Stimulated activated CD8-positive, alpha-beta memory T cell treated with anti-CD3 and anti-CD28 coated beads, Interleukin-2, amount 100 ng/mL, for 48 hours (primary cell): ENCODE results near the gene SUSD3.
A peak's percentile ranks its signal among the peaks of the same experiment; 100 is the strongest.
"Not testable (repeated sequence)": the region's sequence is repeated elsewhere in the genome, so short reads cannot be mapped to it uniquely, and the experiment has no call there.

Experiments used
- DNase-seq, 2 donors: peaks; one replicate each; pipeline ENCODE4 v3.0.0-alpha.2; 2020; ENCODE audit warnings: low read depth in 2 of 2

Gene SUSD3

GRCh38 chr9:93092251-93092991 lies 33.9 kb downstream of the SUSD3 start:
- DNase-seq, result no peak

GRCh38 chr9:93093127-93093876 lies 34.8 kb downstream of the SUSD3 start:
- DNase-seq, result no peak

- DNase-seq, result no peak
Observed at GRCh38 chr9:93093877-93094657, 35.6 kb downstream of the SUSD3 start.

- DNase-seq, result no peak
Observed at GRCh38 chr9:93094658-93095204, 36.2 kb downstream of the SUSD3 start.

- DNase-seq, result peak; percentile 100
Observed at GRCh38 chr9:93095205-93096130, 37.0 kb downstream of the SUSD3 start.

GRCh38 chr9:93096131-93096802 lies 37.8 kb downstream of the SUSD3 start, which contains the start of gene CARD19:
CARD19 (plus strand) TSS chr9:93096217; CDS start chr9:93096346, 129 bp downstream.
- DNase-seq, result peak in 1 of 2 donors; percentile 44

- DNase-seq, result no peak
Observed at GRCh38 chr9:93096811-93097382, 38.4 kb downstream of the SUSD3 start.

- DNase-seq, result no peak
Observed at GRCh38 chr9:93097511-93098201, 39.2 kb downstream of the SUSD3 start.

GRCh38 chr9:93098236-93098946 lies 39.9 kb downstream of the SUSD3 start:
- DNase-seq, result peak; percentile 65 to 68

- no peak for DNase-seq
Observed at GRCh38 chr9:93099551-93100275, 41.2 kb downstream of the SUSD3 start.

- DNase-seq, result no peak
Observed at GRCh38 chr9:93100276-93100636, 41.8 kb downstream of the SUSD3 start.

GRCh38 chr9:93101086-93101485 lies 42.6 kb downstream of the SUSD3 start:
- not testable (repeated sequence) for DNase-seq

- no peak for DNase-seq
Observed at GRCh38 chr9:93105620-93106019, 47.1 kb downstream of the SUSD3 start.

- DNase-seq, result no peak
Observed at GRCh38 chr9:93107151-93107824, 48.8 kb downstream of the SUSD3 start.

- DNase-seq, result no peak
Observed at GRCh38 chr9:93107825-93108161, 49.3 kb downstream of the SUSD3 start.

- no peak for DNase-seq
Observed at GRCh38 chr9:93108291-93109041, 50.0 kb downstream of the SUSD3 start.

- no peak for DNase-seq
Observed at GRCh38 chr9:93110311-93110855, 51.9 kb downstream of the SUSD3 start.
